HepG2 (cell line): ENCODE results near the gene SLC23A2. TPM values are rescaled to one million over a fixed set of nuclear protein-coding genes. Genes with fewer than 3 reads are reported as not detected.

Experiments
- ATAC-seq: fragments of 200-7000 bp; cut with Tn5 transposase; 3 replicates; pipeline ENCODE4 v1.9.1; 2020; ENCODE audit warnings: mild to moderate bottlenecking, moderate library complexity
- BruUV-seq: library from RNA; stranded (reverse); fragments of 400-500 nt; replicated peaks from 2 replicates; lab custom pipeline; 2021; lab: Mats Ljungman, UMichigan
- CTCF ChIA-PET: fragments of 300-600 bp; formaldehyde crosslinking; extraction: SDS; loops from one replicate; lab custom pipeline; 2021; ENCODE audit warnings: low total read pairs, inconsistent platforms, low intra/inter-chr PET ratio; lab: Yijun Ruan, JAX
- POLR2A ChIA-PET: fragments of 350-600 bp; sonication (Branson Sonifier 250); formaldehyde crosslinking; loops from one replicate; lab custom pipeline; 2020; ENCODE audit warnings: antibody characterized with exemption, inconsistent platforms; lab: Yijun Ruan, JAX
- DNase-seq: peaks from one replicate; pipeline ENCODE4 v3.0.0-alpha.2; 2015; ENCODE audit warnings: low spot score
- FAIRE-seq: peaks from 3 replicates; lab custom pipeline; 2011; peaks lifted over from hg19 to GRCh38; lab: Jason Lieb, UNC
- H2AFZ ChIP-seq: one replicate; pipeline ENCODE4 v1.6.1; 2011; ENCODE audit warnings: low read length, inconsistent platforms
- H3K27ac ChIP-seq: fragments of 300-600 bp; 3 replicates; pipeline ENCODE4 v1.8.0; 2011; ENCODE audit warnings: mixed run types, mild to moderate bottlenecking, mixed read lengths, low read length, inconsistent platforms; ENCODE audit not compliant: insufficient read depth; ENCODE audit errors: extremely low read length
- H3K27me3 ChIP-seq, 2 experiments: fragments of 200-600 bp in 1 of 2; 2 replicates in 1 of 2; 3 replicates in 1 of 2; pipeline versions ENCODE4 v1.6.0 to v1.8.0; 2011; ENCODE audit warnings: low read length in 2 of 2, mild to moderate bottlenecking in 2 of 2, moderate library complexity in 2 of 2, inconsistent platforms in 1 of 2; ENCODE audit not compliant: insufficient read depth in 2 of 2, control insufficient read depth in 1 of 2
- H3K36me3 ChIP-seq, 2 experiments: fragments of 200-600 bp in 1 of 2; replicated peaks in 1 of 2; 2 replicates in 1 of 2; 3 replicates in 1 of 2; pipeline versions ENCODE4 v1.5.1 to v1.8.0; 2011; ENCODE audit warnings: low read length in 2 of 2, inconsistent platforms in 1 of 2; ENCODE audit not compliant: insufficient read depth in 2 of 2, control insufficient read depth in 1 of 2
- H3K4me1 ChIP-seq: 2 replicates; pipeline ENCODE4 v1.5.1; 2012; ENCODE audit warnings: low read length, inconsistent platforms; ENCODE audit not compliant: insufficient read depth
- H3K4me2 ChIP-seq: 2 replicates; pipeline ENCODE4 v1.6.0; 2011; ENCODE audit warnings: low read depth, low read length, inconsistent platforms
- H3K4me3 ChIP-seq, 3 experiments: fragments of 200-600 bp in 1 of 3; sonication (generic), shearing (Covaris generic) in 1 of 3; replicated peaks in 1 of 3; 2 replicates each; pipeline ENCODE4 v1.5.1; 2011 to 2016; ENCODE audit warnings: low read length in 3 of 3, inconsistent platforms in 2 of 3, low read depth in 2 of 3, mild to moderate bottlenecking in 2 of 3, control low read depth in 1 of 3, mixed read lengths in 1 of 3; ENCODE audit not compliant: insufficient read depth in 1 of 3
- H3K79me2 ChIP-seq: one replicate; pipeline ENCODE4 v1.6.1; 2011; ENCODE audit warnings: low read length, inconsistent platforms; ENCODE audit not compliant: insufficient read depth
- H3K9ac ChIP-seq: 2 replicates; pipeline ENCODE4 v1.6.0; 2011; ENCODE audit warnings: mild to moderate bottlenecking, low read depth, low read length, inconsistent platforms; ENCODE audit not compliant: insufficient read depth
- H3K9me3 ChIP-seq: 2 replicates; pipeline ENCODE4 v1.5.1; 2012; ENCODE audit warnings: mild to moderate bottlenecking, low read length
- H4K20me1 ChIP-seq: 2 replicates; pipeline ENCODE4 v1.6.0; 2011; ENCODE audit warnings: inconsistent platforms, mild to moderate bottlenecking, low read length, moderate library complexity; ENCODE audit not compliant: insufficient read depth
- AGO2 ChIP-seq: fragments of 200-400 bp; formaldehyde crosslinking; optimal IDR thresholded peaks from 2 replicates; pipeline ENCODE3; 2017; ENCODE audit warnings: mild to moderate bottlenecking, low read depth, low read length, moderate library complexity
- FIP1L1 ChIP-seq: fragments of 200-400 bp; formaldehyde crosslinking; IDR thresholded peaks from 2 replicates; pipeline ENCODE4 v1.6.1; 2018; ENCODE audit warnings: low read depth, mild to moderate bottlenecking, low read length, moderate library complexity, borderline replicate concordance; ENCODE audit not compliant: insufficient read depth
- GABPA ChIP-seq, 2 experiments: IDR thresholded peaks; 2 replicates each; pipeline ENCODE4 v1.6.1; 2011 to 2016; ENCODE audit warnings: low read depth in 2 of 2, low read length in 1 of 2, missing biosample characterization in 1 of 2, missing genetic modification characterization in 1 of 2
- KDM3A ChIP-seq: IDR thresholded peaks from 2 replicates; pipeline ENCODE4 v1.6.1; 2018; ENCODE audit warnings: low read depth, missing compliant biosample characterization
- MXI1 ChIP-seq: IDR thresholded peaks from 3 replicates; pipeline ENCODE4 v1.6.1; 2012; ENCODE audit warnings: low read depth, low read length, inconsistent platforms, borderline replicate concordance
- NR3C1 ChIP-seq: sonication (generic); formaldehyde crosslinking; IDR thresholded peaks from 2 replicates; pipeline ENCODE4 v1.4.0; 2020; ENCODE audit warnings: missing genetic modification reagents
- RBM22 ChIP-seq: fragments of 200-400 bp; formaldehyde crosslinking; optimal IDR thresholded peaks from 2 replicates; pipeline ENCODE3; 2017; ENCODE audit warnings: mild to moderate bottlenecking, low read length, moderate library complexity
- SIN3A ChIP-seq: IDR thresholded peaks from 2 replicates; pipeline ENCODE4 v1.6.1; 2011; ENCODE audit warnings: low read depth, mild to moderate bottlenecking, control low read depth, low read length, borderline replicate concordance
- SOX5 ChIP-seq: IDR thresholded peaks from 2 replicates; pipeline ENCODE4 v1.6.1; 2016; ENCODE audit warnings: borderline replicate concordance
- TGIF2 ChIP-seq: IDR thresholded peaks from 2 replicates; pipeline ENCODE4 v1.6.1; 2016; ENCODE audit warnings: control low read depth, missing compliant biosample characterization
- ZNF383 ChIP-seq: sonication (generic); formaldehyde crosslinking; IDR thresholded peaks from 2 replicates; pipeline ENCODE4 v1.4.0; 2020; ENCODE audit warnings: missing genetic modification reagents, mild to moderate bottlenecking, borderline replicate concordance
- WGBS: methylation state at CpG from one replicate; pipeline ENCODE4 v1.1.6; 2017; ENCODE audit warnings: low lambda C conversion rate; 5-methylcytosine and 5-hydroxymethylcytosine counted together
- in situ Hi-C: cut with HindIII; loops from 2 replicates; pipeline ENCODE4 v1.10.0; 2017; ENCODE audit warnings: low pct_unique_long_range_greater_than_20kb; ENCODE audit not compliant: extremely low pct_ligation_motif_present
- intact Hi-C: fragments of 100-400 bp; cut with micrococcal nuclease; formaldehyde crosslinking; loops from one replicate; pipeline ENCODE4 v1.10.0; 2022; ENCODE audit not compliant: unreplicated experiment
- polyA plus RNA-seq, 8 experiments: library from polyadenylated mRNA; depleted of rRNA in 3 of 8; stranded (reverse) in 7 of 8; unstranded in 1 of 8; fragments of >200 nt; fragmentation: Illumina TruSeq in 4 of 8; extraction: Trizol in 4 of 8; gene quantifications; 2 replicates each; pipeline versions ENCODE4 v1.2.1 to v1.2.3, GENCODE V29; 2011 to 2016; ENCODE audit warnings: low read depth in 4 of 8, missing spikeins in 1 of 8, mixed read lengths in 1 of 8; ENCODE audit not compliant: insufficient read depth in 1 of 8
- total RNA-seq, 5 experiments: library from RNA; depleted of rRNA; stranded (reverse); fragments of >200 nt; fragmentation: Illumina TruSeq; extraction: Trizol; gene quantifications; 2 replicates each; pipeline ENCODE4 v1.2.3, GENCODE V29; 2016; ENCODE audit warnings: low read depth in 1 of 5
- TF ChIP-seq, protein P1 (sequence below): sonication (generic); formaldehyde crosslinking; IDR thresholded peaks from 2 replicates; pipeline ENCODE4 v1.8.1; 2023; ENCODE audit warnings: mild to moderate bottlenecking, inconsistent platforms, moderate library complexity, missing genetic modification reagents, borderline replicate concordance

The SLC23A2 gene
- total and polyA plus RNA-seq, 2 of the 13 experiments (the other 11 are each of a cell fraction or from before 2014, with no cell fraction given), result 42.2 to 51.2 TPM

DNA sequence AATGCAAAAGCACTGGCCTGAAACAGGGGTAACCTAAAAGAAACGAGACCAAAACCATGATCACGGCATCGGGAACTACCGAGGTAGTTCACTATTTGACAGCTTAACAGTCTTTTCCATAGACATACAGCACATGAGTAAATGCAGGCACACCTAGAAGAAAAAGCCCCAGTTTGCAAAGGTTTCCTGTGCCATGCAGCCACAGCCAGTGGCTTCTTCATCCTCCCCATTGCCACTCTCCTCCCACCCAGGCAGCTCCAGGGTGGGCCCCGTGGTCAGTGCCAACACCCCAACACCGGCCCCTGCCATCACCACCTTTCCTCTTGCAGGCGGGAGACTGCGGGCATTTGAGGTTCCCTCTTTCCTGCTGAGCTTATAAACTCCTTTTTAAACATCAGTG is 115.4 kb downstream of the SLC23A2 start:
- in situ Hi-C loops, result no loop called here
- CTCF ChIA-PET, result no interaction called here

DNA sequence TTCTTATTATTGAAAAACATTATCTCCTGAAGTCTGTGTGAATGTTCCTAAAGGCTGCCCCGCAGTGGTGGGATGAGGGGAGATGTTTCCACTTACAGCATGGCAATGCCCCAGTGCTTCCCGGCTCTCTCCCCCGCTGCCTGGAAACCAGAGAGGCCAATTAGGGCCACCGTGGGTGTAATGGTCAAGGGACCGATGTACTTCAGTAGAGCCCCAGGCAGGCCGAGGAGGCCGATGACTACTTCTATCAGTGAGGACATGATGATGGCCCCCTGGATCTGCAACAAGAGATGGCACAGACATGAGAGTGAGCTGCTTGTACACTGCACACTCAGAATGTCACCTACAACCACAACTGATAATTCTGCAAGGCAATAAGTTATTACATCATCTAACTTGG is 117.8 kb downstream of the SLC23A2 start:
- Histone ChIP-seq H3K79me2 (no peaks in the 10 kb centered on the region), H4K20me1 (no peaks in the 10 kb centered on the region), H3K9me3 (no peaks in the 10 kb centered on the region), H3K4me1 (no peaks in the 10 kb centered on the region), H3K27me3 (no peaks in the 10 kb centered on the region), H3K27ac (no peak overlapping the region), H3K4me2 (no peak overlapping the region)
- in situ Hi-C loops (no loop called here), intact Hi-C loops (no loop called here)
- 90% methylated on average over 7 of the region's 7 CpGs for WGBS
- BruUV-seq, result no TSS peak
- CTCF ChIA-PET, result no interaction called here
- TF ChIP-seq, protein P1, sequence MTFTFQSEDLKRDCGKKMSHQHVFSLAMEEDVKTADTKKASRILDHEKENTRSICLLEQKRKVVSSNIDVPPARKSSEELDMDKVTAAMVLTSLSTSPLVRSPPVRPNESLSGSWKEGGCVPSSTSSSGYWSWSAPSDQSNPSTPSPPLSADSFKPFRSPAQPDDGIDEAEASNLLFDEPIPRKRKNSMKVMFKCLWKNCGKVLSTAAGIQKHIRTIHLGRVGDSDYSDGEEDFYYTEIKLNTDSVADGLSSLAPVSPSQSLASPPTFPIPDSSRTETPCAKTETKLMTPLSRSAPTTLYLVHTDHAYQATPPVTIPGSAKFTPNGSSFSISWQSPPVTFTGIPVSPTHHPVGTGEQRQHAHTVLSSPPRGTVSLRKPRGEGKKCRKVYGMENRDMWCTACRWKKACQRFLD (CRISPR knock-in tag), result 0 out of 2 replicates have a peak, but pooled peaks have one; percentile 31
- TF ChIP-seq GABPA (IDR thresholded peaks at IDR 0.05; ENCODE audit: low read depth, low read length), result no peak
- TF ChIP-seq GABPA (CRISPR knock-in tag; IDR thresholded peaks at IDR 0.05; ENCODE audit: low read depth), result no peak
- TF ChIP-seq, all 625 proteins: peak for 1
- FAIRE-seq (no peak), ATAC-seq (no peak), DNase-seq (no peak)
- Histone ChIP-seq H3K36me3 (peaks cover 52 to 90% of the 10 kb centered on the region in 2 experiments), H3K9ac (no peak overlapping the region), H2AFZ (no peak overlapping the region), H3K4me3 (no peak overlapping the region)
- POLR2A ChIA-PET, result no interaction called here

More for the DNA sequence above, 115.4 kb downstream of the SLC23A2 start:
- Histone ChIP-seq H3K9me3 (no peaks in the 10 kb centered on the region), H3K36me3 (peaks cover 61 to 94% of the 10 kb centered on the region in 2 experiments), H3K4me3 (no peak overlapping the region), H3K4me2 (no peak overlapping the region), H3K27me3 (no peaks in the 10 kb centered on the region), H4K20me1 (no peaks in the 10 kb centered on the region), H3K79me2 (no peaks in the 10 kb centered on the region), H3K9ac (no peak overlapping the region), H2AFZ (no peak overlapping the region), H3K27ac (no peak overlapping the region), H3K4me1 (no peaks in the 10 kb centered on the region)
- ATAC-seq, result no peak
- BruUV-seq, result no TSS peak
- FAIRE-seq, result no peak
- TF ChIP-seq KDM3A (CRISPR knock-in tag) (no peak), FIP1L1 (no peak), ZNF383 (CRISPR knock-in tag) (no peak), NR3C1 (CRISPR knock-in tag) (no peak), AGO2 (peak; percentile 29), SOX5 (CRISPR knock-in tag) (no peak), RBM22 (peak; percentile 43), SIN3A (0 out of 2 replicates have a peak, but pooled peaks have one; percentile 13), MXI1 (no peak), TGIF2 (CRISPR knock-in tag) (no peak)
- WGBS, result 97% methylated on average over 8 of the region's 8 CpGs
- DNase-seq, result no peak
- intact Hi-C loops, result no loop called here
- POLR2A ChIA-PET, result no interaction called here
